NCI-H82 treated with DMSO at 0.1 percent for 48 hours (cell line): ENCODE data around the gene CDH4.

ENCODE experiments used
- DNase-seq: peaks from one replicate; lab custom pipeline; 2025; ENCODE audit not compliant: unreplicated experiment; lab: John Stamatoyannopoulos, UW

The CDH4 gene

GRCh38 chr20:61544910-61545889 lies 293.1 kb downstream of the CDH4 start:
- DNase-seq: no peak

GRCh38 chr20:61546641-61547040 lies 294.6 kb downstream of the CDH4 start:
- DNase-seq: no peak

GRCh38 chr20:61548069-61548468 lies 296.0 kb downstream of the CDH4 start:
- no peak for DNase-seq

- DNase-seq: no peak
Measured at GRCh38 chr20:61549865-61550264, 297.8 kb downstream of the CDH4 start.

GRCh38 chr20:61551401-61551800 lies 299.3 kb downstream of the CDH4 start:
- DNase-seq: no peak

- DNase-seq: no peak
Measured at GRCh38 chr20:61554617-61555016, 302.6 kb downstream of the CDH4 start.

GRCh38 chr20:61555566-61555965 lies 303.5 kb downstream of the CDH4 start:
- DNase-seq: no peak

GRCh38 chr20:61556111-61556510 lies 304.1 kb downstream of the CDH4 start:
- DNase-seq: no peak

GRCh38 chr20:61556673-61557072 lies 304.6 kb downstream of the CDH4 start:
- no peak for DNase-seq

GRCh38 chr20:61557621-61558020 lies 305.6 kb downstream of the CDH4 start:
- no peak for DNase-seq

GRCh38 chr20:61558726-61559125 lies 306.7 kb downstream of the CDH4 start:
- no peak for DNase-seq

- no peak for DNase-seq
Measured at GRCh38 chr20:61559706-61560315, 307.8 kb downstream of the CDH4 start.

- DNase-seq: no peak
Measured at GRCh38 chr20:61560361-61560853, 308.3 kb downstream of the CDH4 start.

GRCh38 chr20:61561111-61561830 lies 309.2 kb downstream of the CDH4 start:
- DNase-seq: no peak

- DNase-seq: no peak
Measured at GRCh38 chr20:61562491-61562890, 310.4 kb downstream of the CDH4 start.

- DNase-seq: no peak
Measured at GRCh38 chr20:61562897-61563504, 310.9 kb downstream of the CDH4 start.

- DNase-seq: no peak
Measured at GRCh38 chr20:61564628-61565027, 312.6 kb downstream of the CDH4 start.

GRCh38 chr20:61565791-61566190 lies 313.7 kb downstream of the CDH4 start:
- DNase-seq: no peak

GRCh38 chr20:61566691-61567090 lies 314.6 kb downstream of the CDH4 start:
- DNase-seq: no peak

- DNase-seq: no peak
Measured at GRCh38 chr20:61567204-61567603, 315.1 kb downstream of the CDH4 start.

- no peak for DNase-seq
Measured at GRCh38 chr20:61569825-61570224, 317.8 kb downstream of the CDH4 start.
